ENCODE results near the gene CASP3. TPM values are rescaled to one million over a fixed set of nuclear protein-coding genes. Genes with fewer than 3 reads are reported as not detected.
"Not testable (repeated sequence)": the region's sequence is repeated elsewhere in the genome, so short reads cannot be mapped to it uniquely, and the experiment has no call there.

The CASP3 gene
- total RNA-seq, 1 experiment from 2014 or later = 65.5 TPM

- ChIA-PET POLR2A (ENCODE audit: low non-redundant PET) (no interaction called here), CTCF (no interaction called here)
- no peak overlapping the region for H3K4me3 ChIP-seq (ENCODE audit: low read depth, low read length, poor library complexity, severe bottlenecking)
- H3K4me1 ChIP-seq (ENCODE audit: insufficient read depth, low read length, poor library complexity, severe bottlenecking) = peaks cover 3% of the 10 kb centered on the region
- DNase-seq (ENCODE audit: low spot score) = no peak
- H3K27me3 ChIP-seq (replicated peaks; ENCODE audit: insufficient read depth, low read depth, low read length, poor library complexity) = no peaks in the 10 kb centered on the region
- intact Hi-C loops (cut with micrococcal nuclease; ENCODE audit: unreplicated experiment) = no loop called here
- no peak overlapping the region for H3K27ac ChIP-seq (ENCODE audit: low read depth, low read length, poor library complexity, severe bottlenecking)
- TF ChIP-seq CTCF (conservative IDR thresholded peaks at IDR 0.05; ENCODE audit: low read depth, low read length) (no peak), EZH2 (IDR thresholded peaks at IDR 0.05; ENCODE audit: borderline replicate concordance, low read depth, low read length, poor library complexity, severe bottlenecking) (no peak)
- peaks cover 16% of the 10 kb centered on the region for H3K36me3 ChIP-seq (ENCODE audit: insufficient read depth, low read length, poor library complexity, severe bottlenecking)
- H3K9me3 ChIP-seq (ENCODE audit: low read depth, low read length, poor library complexity, severe bottlenecking) = no peaks in the 10 kb centered on the region
- BruUV-seq (replicated peaks) = no TSS peak
Measured at GRCh38 chr4:184655889-184656869, 6.9 kb upstream of the CASP3 start.

GRCh38 chr4:184653650-184654049 lies 4.4 kb upstream of the CASP3 start:
- ChIA-PET POLR2A (ENCODE audit: low non-redundant PET) (no interaction called here), CTCF (no interaction called here)
- H3K4me3 ChIP-seq (ENCODE audit: low read depth, low read length, poor library complexity, severe bottlenecking) = no peak overlapping the region
- intact Hi-C loops (cut with micrococcal nuclease; ENCODE audit: unreplicated experiment) = no loop called here
- no peaks in the 10 kb centered on the region for H3K27me3 ChIP-seq (replicated peaks; ENCODE audit: insufficient read depth, low read depth, low read length, poor library complexity)
- peaks cover 6% of the 10 kb centered on the region for H3K36me3 ChIP-seq (ENCODE audit: insufficient read depth, low read length, poor library complexity, severe bottlenecking)
- DNase-seq (ENCODE audit: low spot score) = peak; percentile 41
- H3K9me3 ChIP-seq (ENCODE audit: low read depth, low read length, poor library complexity, severe bottlenecking) = no peaks in the 10 kb centered on the region
- H3K27ac ChIP-seq (ENCODE audit: low read depth, low read length, poor library complexity, severe bottlenecking) = no peak overlapping the region
- no TSS peak for BruUV-seq (replicated peaks)
- H3K4me1 ChIP-seq (ENCODE audit: insufficient read depth, low read length, poor library complexity, severe bottlenecking) = peaks cover 11% of the 10 kb centered on the region
- TF ChIP-seq CTCF (conservative IDR thresholded peaks at IDR 0.05; ENCODE audit: low read depth, low read length) (no peak), EZH2 (IDR thresholded peaks at IDR 0.05; ENCODE audit: borderline replicate concordance, low read depth, low read length, poor library complexity, severe bottlenecking) (no peak)

DNA sequence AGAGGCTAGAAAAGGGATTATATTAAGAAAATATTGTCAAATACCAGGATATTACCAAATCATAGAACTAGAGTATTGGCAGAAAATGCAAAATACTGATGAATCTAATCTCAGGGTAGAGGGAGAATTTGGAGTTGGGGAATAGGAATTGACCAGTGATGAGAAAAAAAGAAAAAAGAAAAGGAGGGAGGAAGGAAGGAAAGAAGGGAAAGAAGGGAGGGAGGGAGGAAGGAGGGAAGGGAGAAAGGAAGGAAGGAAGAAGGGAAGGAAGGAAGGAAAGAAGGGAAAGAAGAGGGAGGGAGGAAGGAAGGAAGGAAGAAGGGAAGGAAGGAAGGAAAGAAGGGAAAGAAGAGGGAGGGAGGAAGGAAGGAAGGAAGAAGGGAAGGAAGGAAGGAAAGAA lies 3.4 kb upstream of the CASP3 start:
- H3K4me3 ChIP-seq (ENCODE audit: low read depth, low read length, poor library complexity, severe bottlenecking); intact Hi-C loops (cut with micrococcal nuclease; ENCODE audit: unreplicated experiment); H3K27me3 ChIP-seq (replicated peaks; ENCODE audit: insufficient read depth, low read depth, low read length, poor library complexity); BruUV-seq (replicated peaks); POLR2A ChIA-PET (ENCODE audit: low non-redundant PET); CTCF ChIA-PET; DNase-seq (ENCODE audit: low spot score); H3K36me3 ChIP-seq (ENCODE audit: insufficient read depth, low read length, poor library complexity, severe bottlenecking); H3K27ac ChIP-seq (ENCODE audit: low read depth, low read length, poor library complexity, severe bottlenecking); H3K9me3 ChIP-seq (ENCODE audit: low read depth, low read length, poor library complexity, severe bottlenecking): not testable (repeated sequence)
- peaks cover 12% of the 10 kb centered on the region for H3K4me1 ChIP-seq (ENCODE audit: insufficient read depth, low read length, poor library complexity, severe bottlenecking)

DNA sequence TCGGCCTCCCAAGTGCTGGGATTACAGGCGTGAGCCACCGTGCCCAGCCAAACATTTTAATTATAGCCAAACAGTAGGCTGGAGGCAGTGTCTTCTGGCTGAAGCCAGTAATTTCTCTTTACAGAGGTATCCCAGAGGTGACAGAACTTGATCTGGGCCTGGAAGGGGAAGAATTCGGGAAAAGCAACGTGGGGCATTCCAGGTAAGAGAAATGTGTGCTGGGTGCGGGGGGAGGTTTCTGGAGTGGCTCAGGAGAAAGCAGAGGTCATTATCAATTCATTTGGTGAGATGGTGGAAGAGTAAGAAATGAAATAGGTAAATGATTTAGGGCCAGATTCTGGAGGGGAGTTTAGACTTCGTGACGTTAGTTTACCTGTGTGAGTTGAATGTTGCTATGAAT lies 2.7 kb upstream of the CASP3 start:
- DNase-seq (ENCODE audit: low spot score) = no peak
- Histone ChIP-seq H3K27ac (ENCODE audit: low read depth, low read length, poor library complexity, severe bottlenecking) (no peak overlapping the region), H3K4me3 (ENCODE audit: low read depth, low read length, poor library complexity, severe bottlenecking) (no peak overlapping the region), H3K27me3 (replicated peaks; ENCODE audit: insufficient read depth, low read depth, low read length, poor library complexity) (no peaks in the 10 kb centered on the region), H3K36me3 (ENCODE audit: insufficient read depth, low read length, poor library complexity, severe bottlenecking) (no peaks in the 10 kb centered on the region), H3K9me3 (ENCODE audit: low read depth, low read length, poor library complexity, severe bottlenecking) (no peaks in the 10 kb centered on the region), H3K4me1 (ENCODE audit: insufficient read depth, low read length, poor library complexity, severe bottlenecking) (peaks cover 20% of the 10 kb centered on the region)
- CTCF ChIA-PET = no interaction called here
- TF ChIP-seq CTCF (conservative IDR thresholded peaks at IDR 0.05; ENCODE audit: low read depth, low read length) = no peak
- TF ChIP-seq EZH2 (IDR thresholded peaks at IDR 0.05; ENCODE audit: borderline replicate concordance, low read depth, low read length, poor library complexity, severe bottlenecking) = no peak
- POLR2A ChIA-PET (ENCODE audit: low non-redundant PET) = no interaction called here
- no TSS peak for BruUV-seq (replicated peaks)
- intact Hi-C loops (cut with micrococcal nuclease; ENCODE audit: unreplicated experiment) = no loop called here
